Fibroblast of the aortic adventitia (primary cell): ENCODE measurements around the gene AKAP9. TPM values are rescaled to one million over a fixed set of nuclear protein-coding genes. Genes with fewer than 3 reads are reported as not detected.
"Not testable (repeated sequence)": the region's sequence is repeated elsewhere in the genome, so short reads cannot be mapped to it uniquely, and the experiment has no call there.

ENCODE experiments used
- DNase-seq: peaks from one replicate; pipeline ENCODE4 v3.0.0-alpha.2; 2010; ENCODE audit warnings: low read depth
- H3K4me3 ChIP-seq: 2 replicates; pipeline ENCODE4 v1.5.1; 2011; ENCODE audit warnings: low read depth, mild to moderate bottlenecking, control low read depth, low read length, moderate library complexity
- total RNA-seq: library from RNA; depleted of rRNA; stranded (reverse); fragments of >200 nt; gene quantifications from 2 replicates; pipeline ENCODE4 v1.2.3, GENCODE V29; 2012; ENCODE audit warnings: low replicate concordance
- TF ChIP-seq, protein P1 (sequence below): IDR thresholded peaks from 2 replicates; pipeline ENCODE4 v1.5.1; 2011; ENCODE audit warnings: mild to moderate bottlenecking, low read length, control low read depth, inconsistent platforms; ENCODE audit not compliant: insufficient read depth

The AKAP9 gene
- total RNA-seq, 1 donor = 53.3 TPM

DNA sequence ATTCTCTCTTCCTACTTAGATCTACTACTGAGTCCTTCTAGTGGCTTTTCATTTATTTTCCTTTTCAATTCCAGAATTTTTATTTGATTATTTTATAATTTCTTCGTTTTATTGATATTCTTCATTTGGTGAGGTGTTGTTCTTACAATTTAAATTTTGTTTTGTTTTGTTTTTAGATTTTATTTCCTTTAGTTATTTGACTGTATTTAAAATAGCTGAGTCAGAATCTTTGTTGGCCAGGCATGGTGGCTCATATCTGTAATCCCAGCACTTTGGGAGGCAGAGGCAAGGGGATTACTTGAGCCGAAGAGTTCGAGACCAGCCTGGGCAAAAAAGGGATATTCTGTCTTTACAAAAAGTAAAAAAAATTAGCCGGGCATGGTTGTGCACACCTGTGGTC is 36.1 kb downstream of the AKAP9 start:
- no peak for DNase-seq
- TF ChIP-seq, protein P1, sequence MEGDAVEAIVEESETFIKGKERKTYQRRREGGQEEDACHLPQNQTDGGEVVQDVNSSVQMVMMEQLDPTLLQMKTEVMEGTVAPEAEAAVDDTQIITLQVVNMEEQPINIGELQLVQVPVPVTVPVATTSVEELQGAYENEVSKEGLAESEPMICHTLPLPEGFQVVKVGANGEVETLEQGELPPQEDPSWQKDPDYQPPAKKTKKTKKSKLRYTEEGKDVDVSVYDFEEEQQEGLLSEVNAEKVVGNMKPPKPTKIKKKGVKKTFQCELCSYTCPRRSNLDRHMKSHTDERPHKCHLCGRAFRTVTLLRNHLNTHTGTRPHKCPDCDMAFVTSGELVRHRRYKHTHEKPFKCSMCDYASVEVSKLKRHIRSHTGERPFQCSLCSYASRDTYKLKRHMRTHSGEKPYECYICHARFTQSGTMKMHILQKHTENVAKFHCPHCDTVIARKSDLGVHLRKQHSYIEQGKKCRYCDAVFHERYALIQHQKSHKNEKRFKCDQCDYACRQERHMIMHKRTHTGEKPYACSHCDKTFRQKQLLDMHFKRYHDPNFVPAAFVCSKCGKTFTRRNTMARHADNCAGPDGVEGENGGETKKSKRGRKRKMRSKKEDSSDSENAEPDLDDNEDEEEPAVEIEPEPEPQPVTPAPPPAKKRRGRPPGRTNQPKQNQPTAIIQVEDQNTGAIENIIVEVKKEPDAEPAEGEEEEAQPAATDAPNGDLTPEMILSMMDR = no peak
- no peak overlapping the region for H3K4me3 ChIP-seq

DNA sequence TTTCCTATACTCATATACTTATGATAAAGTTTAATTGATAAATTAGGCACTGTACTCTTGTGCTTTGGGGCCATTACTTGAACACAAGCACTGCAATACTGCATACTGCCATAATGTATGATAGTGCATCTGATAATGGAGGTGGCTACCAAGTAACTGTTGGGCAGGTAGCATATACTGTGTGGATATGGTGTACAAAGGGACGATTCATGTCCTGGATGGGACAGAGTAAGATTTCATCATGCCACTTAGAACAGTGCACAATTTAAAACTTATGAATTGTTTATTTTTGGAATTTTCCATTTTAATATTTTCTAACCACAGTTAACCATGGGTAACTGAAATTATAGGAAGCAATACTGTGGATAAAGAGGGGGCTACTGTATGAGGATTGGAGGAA is 38.9 kb downstream of the AKAP9 start:
- no peak overlapping the region for H3K4me3 ChIP-seq
- DNase-seq = no peak
- TF ChIP-seq, protein P1 = no peak

DNA sequence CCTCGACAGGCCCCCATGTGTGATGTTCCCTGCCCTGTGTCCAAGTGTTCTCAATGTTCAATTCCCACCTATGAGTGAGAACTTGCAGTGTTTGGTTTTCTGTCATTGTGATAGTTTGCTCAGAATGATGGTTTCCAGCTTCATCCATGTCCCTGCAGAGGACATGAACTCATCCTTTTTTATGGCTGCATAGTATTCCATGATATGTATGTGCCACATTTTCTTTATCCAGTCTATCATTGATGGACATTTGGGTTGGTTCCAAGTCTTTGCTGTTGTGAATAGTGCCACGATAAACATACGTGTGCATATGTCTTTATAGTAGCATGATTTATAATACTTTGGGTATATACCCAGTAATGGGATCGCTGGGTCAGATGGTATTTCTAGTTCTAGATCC is 41.7 kb downstream of the AKAP9 start:
- DNase-seq, H3K4me3 ChIP-seq: not testable (repeated sequence)

DNA sequence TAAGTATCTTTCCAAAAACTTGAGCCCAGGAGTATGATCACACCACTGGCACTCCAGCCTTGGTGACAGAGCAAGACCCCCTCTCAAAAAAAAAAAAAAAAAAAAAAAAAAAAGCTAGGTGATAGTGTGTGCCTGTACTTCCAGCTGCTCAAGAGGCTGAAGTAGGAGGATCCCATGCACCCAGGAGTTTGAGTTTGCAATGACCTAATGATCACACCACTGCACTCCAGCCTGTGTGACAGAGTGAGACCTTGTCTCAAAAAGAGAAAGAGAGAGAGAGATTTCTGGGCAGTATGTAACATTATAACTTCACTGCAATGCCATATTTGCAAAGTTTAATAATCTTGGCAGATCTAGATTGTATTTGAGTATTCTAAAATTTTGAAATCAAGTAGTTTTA is 47.6 kb downstream of the AKAP9 start:
- TF ChIP-seq, protein P1 = no peak
- DNase-seq = no peak

DNA sequence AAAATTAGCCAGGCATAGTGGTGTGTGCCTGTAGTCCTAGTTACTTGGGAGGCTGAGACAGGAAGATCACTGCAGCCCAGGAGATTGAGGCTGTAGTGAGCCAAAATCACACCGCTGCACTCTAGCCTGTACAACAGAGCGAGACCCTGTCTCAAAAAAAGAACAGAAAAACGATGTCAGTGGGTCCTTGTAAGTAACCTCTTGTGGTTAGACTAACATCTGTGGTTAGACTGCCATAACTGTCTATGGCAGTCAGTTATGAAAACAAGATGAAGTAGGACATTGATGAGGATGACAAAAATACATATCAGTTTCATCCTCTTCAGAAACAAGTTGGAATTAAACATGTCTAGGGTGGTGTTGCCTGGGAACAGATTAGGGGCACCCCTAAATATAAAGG is 53.3 kb downstream of the AKAP9 start:
- TF ChIP-seq, protein P1 = no peak
- no peak overlapping the region for H3K4me3 ChIP-seq
- no peak for DNase-seq

More for the DNA sequence above, 47.6 kb downstream of the AKAP9 start:
- no peak overlapping the region for H3K4me3 ChIP-seq

DNA sequence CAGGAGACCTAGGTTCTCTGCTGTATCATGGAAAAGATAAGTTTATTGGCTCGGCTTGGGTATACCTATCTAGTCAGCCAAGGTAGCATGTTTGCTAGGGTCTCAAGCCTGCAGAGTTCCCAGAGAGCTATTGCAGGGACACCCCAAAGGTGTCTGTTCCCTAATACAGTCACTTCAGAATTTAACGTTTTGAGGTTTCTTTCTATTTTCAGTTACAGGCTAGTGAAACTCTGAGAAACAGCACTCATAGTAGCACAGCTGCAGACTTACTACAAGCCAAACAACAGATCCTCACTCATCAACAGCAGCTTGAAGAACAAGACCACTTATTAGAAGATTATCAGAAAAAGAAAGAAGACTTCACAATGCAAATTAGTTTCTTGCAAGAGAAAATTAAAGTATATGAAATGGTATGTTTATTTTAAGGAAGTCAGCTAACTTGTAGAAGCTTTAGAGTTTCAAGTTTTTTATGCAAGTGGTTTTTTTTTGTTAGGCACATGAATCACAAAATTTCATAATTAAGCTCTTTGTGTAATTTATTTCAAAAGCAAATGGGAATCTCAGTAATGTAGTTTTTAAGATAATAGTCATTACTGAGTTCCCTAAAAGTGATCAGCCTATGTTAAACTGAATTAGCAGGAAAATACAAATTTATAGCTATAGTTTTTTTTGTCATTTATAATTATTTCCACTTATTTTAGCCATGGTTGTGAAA is 54.9 kb downstream of the AKAP9 start:
- TF ChIP-seq, protein P1 = no peak
- DNase-seq = no peak
- H3K4me3 ChIP-seq = no peak overlapping the region

DNA sequence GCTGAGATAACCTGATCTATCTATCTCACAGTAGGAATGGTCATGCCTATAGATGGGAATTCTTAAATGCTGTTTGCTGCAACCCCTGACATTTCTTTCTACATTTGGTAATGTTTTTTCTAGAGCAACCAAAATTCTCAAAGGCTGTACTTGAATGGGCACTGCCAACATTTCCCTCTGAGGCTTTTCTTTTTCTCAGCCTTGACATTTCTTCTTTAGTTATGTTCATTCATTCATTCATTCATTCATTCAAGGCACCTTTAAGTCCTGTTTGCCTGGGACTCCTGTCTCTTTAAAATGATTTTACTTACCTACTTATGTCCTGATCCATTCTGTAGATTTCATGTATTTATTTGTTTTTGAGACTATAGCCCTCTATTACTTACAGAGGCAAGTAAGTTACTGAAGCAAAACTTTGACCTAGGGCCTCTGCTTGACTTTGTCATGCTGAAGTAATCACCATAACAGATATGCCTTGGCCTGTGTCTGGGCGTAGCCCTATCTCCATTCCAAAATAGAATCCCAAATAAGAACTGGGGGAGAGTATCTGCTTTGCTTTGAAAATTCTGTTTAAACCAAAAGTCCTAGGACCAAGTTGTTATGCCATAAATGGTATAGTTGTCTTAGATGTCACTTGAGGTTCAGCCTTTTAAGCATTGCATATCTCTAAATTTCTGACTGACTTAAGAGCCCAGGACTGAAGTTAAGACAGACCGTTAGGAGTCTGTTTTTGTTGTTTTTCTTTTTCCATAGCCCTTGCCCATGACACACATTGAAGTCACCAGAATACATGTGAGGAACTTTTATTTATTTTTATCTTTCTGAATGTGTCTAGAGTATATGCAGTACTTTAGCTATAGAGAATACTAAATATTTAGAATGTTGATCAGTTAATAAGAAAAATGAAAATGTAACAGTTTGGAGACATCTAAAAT is 59.2 kb downstream of the AKAP9 start:
- no peak overlapping the region for H3K4me3 ChIP-seq
- no peak for DNase-seq
- TF ChIP-seq, protein P1 = no peak
